DMS53 (cell line): ENCODE measurements around the gene PBX2.
"Not testable (repeated sequence)": the region's sequence is repeated elsewhere in the genome, so short reads cannot be mapped to it uniquely, and the experiment has no call there.

Source experiments
- DNase-seq: peaks from one replicate; lab custom pipeline; 2025; lab: John Stamatoyannopoulos, UW

PBX2 gene

GRCh38 chr6:32186151-32186840, 3.7 kb downstream of the PBX2 start:
- not testable (repeated sequence) for DNase-seq

- peak; percentile 58 for DNase-seq
These were observed 4.3 kb downstream of the PBX2 start for GRCh38 chr6:32185681-32186131.

DNA sequence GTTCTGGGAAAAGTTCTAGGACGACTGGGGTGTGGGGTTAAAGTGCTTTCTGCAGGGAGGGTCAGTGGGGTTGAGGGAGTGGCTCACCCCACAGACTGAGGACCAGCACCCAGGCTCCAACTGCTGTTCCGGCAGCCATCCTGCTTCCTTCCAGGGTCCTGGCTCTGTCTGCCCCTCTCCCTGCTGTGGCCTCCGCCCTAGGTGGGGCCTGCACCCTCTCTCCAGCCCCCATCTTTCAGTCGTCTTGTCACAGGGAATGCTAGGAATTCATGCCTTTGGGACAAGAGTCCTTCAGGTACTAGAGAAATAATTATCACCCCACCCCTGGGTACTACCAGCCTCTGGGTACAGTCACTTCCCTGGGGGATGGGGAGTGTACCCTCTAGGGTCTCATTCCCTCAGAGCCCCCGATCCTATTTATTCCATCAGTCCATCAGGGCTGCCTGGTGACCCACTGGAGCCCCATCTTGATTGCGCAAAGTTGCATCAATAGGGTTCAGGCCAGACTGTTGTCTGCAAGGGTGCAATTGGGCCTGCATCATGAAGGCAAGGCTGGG, 5.8 kb downstream of the PBX2 start, which contains the start of gene AGER:
TSS of gene AGER (minus strand) at position 170 of the 557 bp plus-strand sequence. CDS start at position 139, 31 bp downstream.
- DNase-seq: no peak

DNA sequence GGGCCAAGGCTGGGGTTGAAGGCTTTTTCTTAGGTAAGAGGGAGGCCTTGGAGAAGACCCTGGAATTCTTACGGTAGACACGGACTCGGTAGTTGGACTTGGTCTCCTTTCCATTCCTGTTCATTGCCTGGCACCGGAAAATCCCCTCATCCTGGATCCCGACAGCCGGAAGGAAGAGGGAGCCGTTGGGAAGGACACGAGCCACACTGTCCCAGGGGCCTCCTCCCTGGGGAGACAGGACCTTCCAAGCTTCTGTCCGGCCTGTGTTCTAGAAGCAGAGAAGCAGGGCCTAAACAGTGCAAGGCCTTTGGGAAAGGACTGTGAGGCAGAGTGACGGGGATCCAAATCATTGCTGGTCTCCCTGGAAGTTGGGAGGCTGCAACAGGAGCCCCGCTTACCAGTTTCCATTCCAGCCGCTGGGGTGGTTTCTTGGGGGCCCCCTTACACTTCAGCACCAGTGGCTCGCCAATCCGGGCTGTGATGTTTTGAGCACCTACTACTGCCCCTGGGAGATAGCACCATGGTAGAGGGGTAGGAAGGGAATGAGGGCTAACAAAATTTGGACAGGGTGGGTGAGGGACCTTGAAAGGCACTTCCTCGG, 6.4 kb downstream of the PBX2 start:
- no peak for DNase-seq

DNA sequence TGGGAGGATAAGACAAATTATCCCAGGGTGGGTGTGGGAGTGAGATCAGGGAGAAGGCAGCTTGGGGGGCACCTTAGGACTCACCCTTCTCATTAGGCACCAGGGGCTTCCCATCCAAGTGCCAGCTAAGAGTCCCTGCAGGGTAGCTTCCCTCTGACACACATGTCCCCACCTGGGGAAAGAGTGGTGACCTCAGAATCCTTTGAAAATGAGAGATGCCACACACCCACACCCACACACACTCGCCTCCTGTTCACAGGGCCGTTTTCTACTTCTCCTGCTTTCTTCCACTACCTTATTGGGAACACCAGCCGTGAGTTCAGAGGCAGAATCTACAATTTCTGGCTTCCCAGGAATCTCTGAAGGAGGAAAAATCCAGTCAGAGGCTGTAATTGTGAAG, 7.0 kb downstream of the PBX2 start:
- DNase-seq: no peak

GRCh38 chr6:32182555-32182981, 7.4 kb downstream of the PBX2 start:
- DNase-seq: no peak

GRCh38 chr6:32181915-32182529, 8.0 kb downstream of the PBX2 start:
- DNase-seq: no peak

DNA sequence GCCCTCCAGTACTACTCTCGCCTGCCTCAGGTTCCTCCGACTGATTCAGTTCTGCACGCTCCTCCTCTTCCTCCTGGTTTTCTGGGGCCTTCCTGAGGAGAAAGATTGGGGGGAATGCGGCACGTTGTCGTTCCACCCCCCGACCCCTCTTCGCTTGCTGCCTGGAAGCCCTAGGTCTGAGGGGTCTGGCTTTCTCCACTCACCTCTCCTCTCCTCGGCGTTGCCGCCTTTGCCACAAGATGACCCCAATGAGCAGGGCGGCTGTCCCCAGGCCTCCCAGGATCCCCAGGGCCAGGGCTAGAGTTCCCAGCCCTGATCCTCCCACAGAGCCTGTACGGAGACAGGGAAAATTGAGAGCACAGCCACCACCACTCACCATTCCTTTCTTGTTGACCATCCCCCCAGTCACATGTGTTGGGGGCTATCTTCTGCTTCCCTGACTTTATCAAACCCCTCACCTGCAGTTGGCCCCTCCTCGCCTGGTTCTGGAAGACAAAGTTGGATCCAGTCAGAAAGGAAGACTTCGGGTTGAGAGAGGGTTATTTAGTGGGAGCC, 8.8 kb downstream of the PBX2 start:
- no peak for DNase-seq

GRCh38 chr6:32179766-32180405, 10.1 kb downstream of the PBX2 start:
- no peak for DNase-seq

- peak; percentile 60 for DNase-seq
These were observed 11.2 kb downstream of the PBX2 start for GRCh38 chr6:32178547-32179440.

- peak; percentile 100 for DNase-seq
These were observed 12.0 kb downstream of the PBX2 start, which contains the start of gene RNF5 for GRCh38 chr6:32177788-32178546. Gene RNF5 (plus strand): TSS chr6:32178405. CDS start chr6:32178512, 107 bp downstream.

- DNase-seq: peak; percentile 88
These were observed 12.7 kb downstream of the PBX2 start for GRCh38 chr6:32177183-32177787.

GRCh38 chr6:32176476-32177182, 13.4 kb downstream of the PBX2 start:
- DNase-seq: peak; percentile 69

GRCh38 chr6:32175711-32176475, 14.1 kb downstream of the PBX2 start, which contains the start of gene AGPAT1:
Gene AGPAT1 (minus strand): TSS chr6:32176084. CDS start chr6:32171496, 4,588 bp downstream.
- peak; percentile 98 for DNase-seq

- DNase-seq: no peak
These were observed 14.7 kb downstream of the PBX2 start for GRCh38 chr6:32175322-32175710.

DNA sequence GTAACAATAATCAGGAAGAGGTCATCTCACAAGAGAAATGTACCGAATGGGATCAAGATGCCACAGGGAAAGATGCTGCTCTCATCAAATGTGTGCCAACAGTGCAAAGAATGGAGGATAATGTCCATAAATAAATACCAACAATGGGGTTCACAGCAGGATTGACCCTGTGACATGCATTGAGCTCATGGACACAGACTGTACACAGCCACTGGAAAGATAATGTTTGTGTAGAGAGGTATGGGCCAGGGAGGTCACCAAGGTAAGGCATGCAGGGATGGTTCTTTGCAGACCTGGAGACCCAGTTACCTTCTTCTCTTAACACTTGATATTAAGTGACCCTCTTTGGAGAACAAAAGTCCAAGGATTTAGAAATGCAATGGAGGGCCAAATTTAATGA, 15.6 kb downstream of the PBX2 start:
- no peak for DNase-seq

- no peak for DNase-seq
These were observed 16.8 kb downstream of the PBX2 start for GRCh38 chr6:32173051-32173727.

GRCh38 chr6:32171234-32171633, 18.8 kb downstream of the PBX2 start:
- no peak for DNase-seq
